ENCODE results near the gene PLOD2. TPM values are rescaled to one million over a fixed set of nuclear protein-coding genes. Genes with fewer than 3 reads are reported as not detected.

Gene PLOD2
- total RNA-seq, 2 experiments from 2014 or later = 0.65 to 2.0 TPM

- no peak overlapping the region for H3K27ac Mint-ChIP-seq
- no peak for ATAC-seq
- DNase-seq = no peak
- intact Hi-C loops (cut with micrococcal nuclease) = no loop called here
- no peaks in the 10 kb centered on the region for H3K36me3 Mint-ChIP-seq (ENCODE audit: low read depth)
- TF ChIP-seq CTCF (IDR thresholded peaks at IDR 0.05) = no peak
- peaks cover 1% of the 10 kb centered on the region for H3K27me3 Mint-ChIP-seq
- no peaks in the 10 kb centered on the region for H3K9me3 Mint-ChIP-seq
- CTCF ChIA-PET = no interaction called here
- POLR2A ChIA-PET = no interaction called here
- no peak overlapping the region for H3K4me3 Mint-ChIP-seq
- no peaks in the 10 kb centered on the region for H3K4me1 Mint-ChIP-seq (ENCODE audit: low read depth)
Observed at GRCh38 chr3:146152834-146153233, 8.2 kb downstream of the PLOD2 start.

- H3K27ac Mint-ChIP-seq = no peak overlapping the region
- POLR2A ChIA-PET = no interaction called here
- no peak for TF ChIP-seq CTCF (IDR thresholded peaks at IDR 0.05)
- no peaks in the 10 kb centered on the region for H3K36me3 Mint-ChIP-seq (ENCODE audit: low read depth)
- intact Hi-C loops (cut with micrococcal nuclease) = no loop called here
- H3K4me3 Mint-ChIP-seq = no peak overlapping the region
- H3K9me3 Mint-ChIP-seq = no peaks in the 10 kb centered on the region
- no peaks in the 10 kb centered on the region for H3K4me1 Mint-ChIP-seq (ENCODE audit: low read depth)
- DNase-seq (no peak), ATAC-seq (no peak)
- CTCF ChIA-PET = no interaction called here
- H3K27me3 Mint-ChIP-seq = no peaks in the 10 kb centered on the region
Observed at GRCh38 chr3:146148468-146148931, 12.5 kb downstream of the PLOD2 start.

- intact Hi-C loops (cut with micrococcal nuclease) = no loop called here
- ChIA-PET CTCF (no interaction called here), POLR2A (no interaction called here)
- H3K4me1 Mint-ChIP-seq (ENCODE audit: low read depth) = no peaks in the 10 kb centered on the region
- no peak for TF ChIP-seq CTCF (IDR thresholded peaks at IDR 0.05)
- no peak overlapping the region for H3K4me3 Mint-ChIP-seq
- DNase-seq (no peak), ATAC-seq (no peak)
- H3K27me3 Mint-ChIP-seq = peaks cover 3% of the 10 kb centered on the region
- H3K9me3 Mint-ChIP-seq = no peaks in the 10 kb centered on the region
- H3K27ac Mint-ChIP-seq = no peak overlapping the region
- no peaks in the 10 kb centered on the region for H3K36me3 Mint-ChIP-seq (ENCODE audit: low read depth)
Observed at GRCh38 chr3:146145642-146146041, 15.3 kb downstream of the PLOD2 start.

- no peaks in the 10 kb centered on the region for H3K4me1 Mint-ChIP-seq (ENCODE audit: low read depth)
Observed at GRCh38 chr3:146142757-146143156, 18.2 kb downstream of the PLOD2 start.

GRCh38 chr3:146139586-146140110 is 21.3 kb downstream of the PLOD2 start:
- H3K4me1 Mint-ChIP-seq (ENCODE audit: low read depth) = no peaks in the 10 kb centered on the region

More at GRCh38 chr3:146142757-146143156, 18.2 kb downstream of the PLOD2 start:
- Mint-ChIP-seq H3K36me3 (ENCODE audit: low read depth) (no peaks in the 10 kb centered on the region), H3K4me3 (no peak overlapping the region), H3K9me3 (no peaks in the 10 kb centered on the region), H3K27me3 (peaks cover 3% of the 10 kb centered on the region), H3K27ac (no peak overlapping the region)
- POLR2A ChIA-PET = no interaction called here
- intact Hi-C loops (cut with micrococcal nuclease) = no loop called here
- ATAC-seq = no peak
- no peak for TF ChIP-seq CTCF (IDR thresholded peaks at IDR 0.05)
- DNase-seq = no peak
- CTCF ChIA-PET = no interaction called here

More at GRCh38 chr3:146139586-146140110, 21.3 kb downstream of the PLOD2 start:
- Mint-ChIP-seq H3K36me3 (ENCODE audit: low read depth) (no peaks in the 10 kb centered on the region), H3K9me3 (no peaks in the 10 kb centered on the region), H3K27ac (no peak overlapping the region), H3K27me3 (peaks cover 3% of the 10 kb centered on the region), H3K4me3 (no peak overlapping the region)
- TF ChIP-seq CTCF (IDR thresholded peaks at IDR 0.05) = no peak
- no peak for DNase-seq
- intact Hi-C loops (cut with micrococcal nuclease) = no loop called here
- ChIA-PET POLR2A (no interaction called here), CTCF (no interaction called here)
- ATAC-seq = no peak

Measured in activated CD8-positive, alpha-beta T cell treated with anti-CD3 and anti-CD28 coated beads for 36 hours (primary cell).